Activated CD4-positive, CD25-positive, alpha-beta regulatory T cell (primary cell): ENCODE measurements around the gene ARHGAP19.

Experiments
- DNase-seq, 4 experiments: peaks; one replicate each; lab custom pipeline; 2025; lab: John Stamatoyannopoulos, UW

Gene ARHGAP19

GRCh38 chr10:97292097-97292861 lies at the start of gene ARHGAP19:
ARHGAP19 (minus strand) TSS chr10:97292637; CDS start chr10:97292627, 10 bp downstream.
- peak; percentile 72 to 84 (median 84) for DNase-seq

GRCh38 chr10:97341416-97341815 lies 49.0 kb upstream of the ARHGAP19 start:
- DNase-seq = no peak

- no peak for DNase-seq
These were observed 45.6 kb upstream of the ARHGAP19 start for GRCh38 chr10:97338041-97338440.

GRCh38 chr10:97336942-97337831 lies 44.8 kb upstream of the ARHGAP19 start:
- DNase-seq = no peak

GRCh38 chr10:97336446-97336845 lies 44.0 kb upstream of the ARHGAP19 start:
- no peak for DNase-seq

GRCh38 chr10:97336006-97336405 lies 43.6 kb upstream of the ARHGAP19 start:
- no peak for DNase-seq

- DNase-seq = no peak
These were observed 42.8 kb upstream of the ARHGAP19 start for GRCh38 chr10:97335188-97335619.

- DNase-seq = peak; percentile 81 to 86 (median 84)
These were observed 42.1 kb upstream of the ARHGAP19 start, which contains the start of gene FRAT2 for GRCh38 chr10:97334370-97335175. FRAT2 (minus strand) TSS chr10:97334729; CDS start chr10:97334572, 157 bp downstream.

- no peak for DNase-seq
These were observed 41.3 kb upstream of the ARHGAP19 start for GRCh38 chr10:97333601-97334369.

- DNase-seq = no peak
These were observed 40.8 kb upstream of the ARHGAP19 start for GRCh38 chr10:97333351-97333600.

GRCh38 chr10:97332591-97333350 lies 40.3 kb upstream of the ARHGAP19 start:
- no peak for DNase-seq

- no peak for DNase-seq
These were observed 38.8 kb upstream of the ARHGAP19 start for GRCh38 chr10:97331153-97331703.

GRCh38 chr10:97329766-97330165 lies 37.3 kb upstream of the ARHGAP19 start:
- no peak for DNase-seq

GRCh38 chr10:97328646-97329453 lies 36.4 kb upstream of the ARHGAP19 start:
- no peak for DNase-seq

- no peak for DNase-seq
These were observed 35.2 kb upstream of the ARHGAP19 start for GRCh38 chr10:97327348-97328294.

- DNase-seq = no peak
These were observed 33.3 kb upstream of the ARHGAP19 start for GRCh38 chr10:97325754-97326153.

- DNase-seq = no peak
These were observed 31.1 kb upstream of the ARHGAP19 start for GRCh38 chr10:97323501-97323900.

GRCh38 chr10:97321804-97322190 lies 29.4 kb upstream of the ARHGAP19 start:
- no peak for DNase-seq
